ENCODE results near the gene PAQR3.

DNA sequence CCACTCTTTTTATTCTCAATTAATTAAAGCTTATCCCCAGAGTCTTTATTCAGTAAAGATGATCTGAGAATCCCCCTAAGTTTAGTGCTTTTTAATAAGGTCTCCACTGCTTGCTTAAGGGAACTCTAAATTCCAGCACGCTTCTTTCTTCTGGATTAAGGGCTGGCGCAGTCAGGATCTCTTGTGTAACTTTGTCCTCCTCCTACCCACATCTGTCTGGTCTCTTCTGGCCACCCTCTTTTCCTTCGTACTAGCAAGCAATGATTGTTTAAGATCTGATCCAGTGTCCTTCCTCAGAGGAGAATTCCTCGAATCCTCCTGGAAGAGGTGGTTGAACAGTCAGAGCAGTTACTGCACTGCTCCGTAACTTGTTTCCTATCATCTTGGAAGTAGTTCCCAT, 14.0 kb upstream of the PAQR3 start:
- TF ChIP-seq, protein P1, sequence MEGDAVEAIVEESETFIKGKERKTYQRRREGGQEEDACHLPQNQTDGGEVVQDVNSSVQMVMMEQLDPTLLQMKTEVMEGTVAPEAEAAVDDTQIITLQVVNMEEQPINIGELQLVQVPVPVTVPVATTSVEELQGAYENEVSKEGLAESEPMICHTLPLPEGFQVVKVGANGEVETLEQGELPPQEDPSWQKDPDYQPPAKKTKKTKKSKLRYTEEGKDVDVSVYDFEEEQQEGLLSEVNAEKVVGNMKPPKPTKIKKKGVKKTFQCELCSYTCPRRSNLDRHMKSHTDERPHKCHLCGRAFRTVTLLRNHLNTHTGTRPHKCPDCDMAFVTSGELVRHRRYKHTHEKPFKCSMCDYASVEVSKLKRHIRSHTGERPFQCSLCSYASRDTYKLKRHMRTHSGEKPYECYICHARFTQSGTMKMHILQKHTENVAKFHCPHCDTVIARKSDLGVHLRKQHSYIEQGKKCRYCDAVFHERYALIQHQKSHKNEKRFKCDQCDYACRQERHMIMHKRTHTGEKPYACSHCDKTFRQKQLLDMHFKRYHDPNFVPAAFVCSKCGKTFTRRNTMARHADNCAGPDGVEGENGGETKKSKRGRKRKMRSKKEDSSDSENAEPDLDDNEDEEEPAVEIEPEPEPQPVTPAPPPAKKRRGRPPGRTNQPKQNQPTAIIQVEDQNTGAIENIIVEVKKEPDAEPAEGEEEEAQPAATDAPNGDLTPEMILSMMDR (IDR thresholded peaks at IDR 0.05; ENCODE audit: insufficient read depth, low read depth, low read length), result no peak
- TF ChIP-seq EZH2 (IDR thresholded peaks at IDR 0.05; ENCODE audit: insufficient read depth, low read length), result no peak
